ENCODE measurements around the gene POLE.

DNA sequence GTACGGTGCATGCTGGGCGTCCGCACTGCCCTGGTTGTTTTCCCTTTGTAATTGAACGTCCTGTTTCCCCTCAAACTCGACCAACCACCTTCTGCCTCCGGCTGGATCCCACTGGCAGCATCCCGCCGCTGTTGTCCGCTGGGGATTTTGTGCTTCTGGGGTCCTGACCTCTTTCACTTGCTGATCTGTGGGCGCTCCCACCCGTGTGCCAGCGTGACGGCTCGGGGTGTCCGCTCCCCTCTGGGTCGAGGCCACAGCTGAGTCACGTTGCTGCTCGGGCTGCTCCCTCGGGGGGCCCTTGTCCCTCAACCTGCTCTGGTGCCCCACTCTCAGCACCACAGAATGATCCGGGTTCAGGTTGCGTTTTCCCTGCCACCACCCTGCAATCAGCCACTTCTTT lies 31.5 kb upstream of the POLE start:
- TF ChIP-seq, protein P1, sequence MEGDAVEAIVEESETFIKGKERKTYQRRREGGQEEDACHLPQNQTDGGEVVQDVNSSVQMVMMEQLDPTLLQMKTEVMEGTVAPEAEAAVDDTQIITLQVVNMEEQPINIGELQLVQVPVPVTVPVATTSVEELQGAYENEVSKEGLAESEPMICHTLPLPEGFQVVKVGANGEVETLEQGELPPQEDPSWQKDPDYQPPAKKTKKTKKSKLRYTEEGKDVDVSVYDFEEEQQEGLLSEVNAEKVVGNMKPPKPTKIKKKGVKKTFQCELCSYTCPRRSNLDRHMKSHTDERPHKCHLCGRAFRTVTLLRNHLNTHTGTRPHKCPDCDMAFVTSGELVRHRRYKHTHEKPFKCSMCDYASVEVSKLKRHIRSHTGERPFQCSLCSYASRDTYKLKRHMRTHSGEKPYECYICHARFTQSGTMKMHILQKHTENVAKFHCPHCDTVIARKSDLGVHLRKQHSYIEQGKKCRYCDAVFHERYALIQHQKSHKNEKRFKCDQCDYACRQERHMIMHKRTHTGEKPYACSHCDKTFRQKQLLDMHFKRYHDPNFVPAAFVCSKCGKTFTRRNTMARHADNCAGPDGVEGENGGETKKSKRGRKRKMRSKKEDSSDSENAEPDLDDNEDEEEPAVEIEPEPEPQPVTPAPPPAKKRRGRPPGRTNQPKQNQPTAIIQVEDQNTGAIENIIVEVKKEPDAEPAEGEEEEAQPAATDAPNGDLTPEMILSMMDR (conservative IDR thresholded peaks at IDR 0.05; ENCODE audit: low read length) = no peak
- TF ChIP-seq EZH2phosphoT487 (IDR thresholded peaks at IDR 0.05; ENCODE audit: borderline replicate concordance, low read depth, low read length) = no peak
